H9 (cell line): ENCODE measurements around the gene TXNDC5. TPM values are rescaled to one million over a fixed set of nuclear protein-coding genes. Genes with fewer than 3 reads are reported as not detected.

Experiments used
- DNase-seq: peaks from one replicate; pipeline ENCODE4 v3.0.0-alpha.2; 2017
- H2AFZ ChIP-seq: one replicate; pipeline ENCODE4 v1.6.1; 2013; ENCODE audit warnings: mild to moderate bottlenecking, low read length, control low read depth, moderate library complexity
- H2AK5ac ChIP-seq: 2 replicates; pipeline ENCODE4 v1.6.1; 2013; ENCODE audit warnings: low read length, control low read depth, mixed read lengths; ENCODE audit not compliant: insufficient read length
- H2BK120ac ChIP-seq: one replicate; pipeline ENCODE4 v1.6.1; 2013; ENCODE audit warnings: low read depth, mild to moderate bottlenecking, low read length, control low read depth, inconsistent platforms; ENCODE audit not compliant: poor library complexity, severe bottlenecking
- H2BK12ac ChIP-seq: 2 replicates; pipeline ENCODE4 v1.6.1; 2013; ENCODE audit warnings: low read length, control low read depth, mixed read lengths, low read depth; ENCODE audit not compliant: insufficient read length
- H2BK15ac ChIP-seq: 2 replicates; pipeline ENCODE4 v1.6.1; 2013; ENCODE audit warnings: low read depth, low read length, control low read depth
- H2BK20ac ChIP-seq: one replicate; pipeline ENCODE4 v1.6.1; 2013; ENCODE audit warnings: low read depth, mild to moderate bottlenecking, low read length, control low read depth, inconsistent platforms; ENCODE audit not compliant: poor library complexity, severe bottlenecking
- H2BK5ac ChIP-seq: 2 replicates; pipeline ENCODE4 v1.6.1; 2013; ENCODE audit warnings: low read length, control low read depth, mixed read lengths; ENCODE audit not compliant: insufficient read length
- H3K14ac ChIP-seq: 2 replicates; pipeline ENCODE4 v1.6.1; 2013; ENCODE audit warnings: low read length, control low read depth; ENCODE audit not compliant: insufficient read depth
- H3K18ac ChIP-seq: 2 replicates; pipeline ENCODE4 v1.6.1; 2013; ENCODE audit warnings: low read depth, mild to moderate bottlenecking, mixed read lengths, low read length, control low read depth; ENCODE audit not compliant: insufficient read length
- H3K23ac ChIP-seq: 2 replicates; pipeline ENCODE4 v1.6.1; 2013; ENCODE audit warnings: low read length, control low read depth, mixed read lengths, low read depth; ENCODE audit not compliant: insufficient read length
- H3K23me2 ChIP-seq: 2 replicates; pipeline ENCODE4 v1.6.1; 2013; ENCODE audit warnings: low read depth, mild to moderate bottlenecking, mixed read lengths, low read length, control low read depth; ENCODE audit not compliant: insufficient read length, poor library complexity, severe bottlenecking
- H3K27ac ChIP-seq: 2 replicates; pipeline ENCODE4 v1.5.1; 2013; ENCODE audit warnings: low read length, control low read depth, mixed read lengths, low read depth; ENCODE audit not compliant: insufficient read length
- H3K27me3 ChIP-seq: 2 replicates; pipeline ENCODE4 v1.6.1; 2013; ENCODE audit warnings: low read length, control low read depth, inconsistent platforms; ENCODE audit not compliant: insufficient read depth
- H3K4ac ChIP-seq: 2 replicates; pipeline ENCODE4 v1.6.1; 2013; ENCODE audit warnings: low read depth, mild to moderate bottlenecking, control low read depth, inconsistent platforms, low read length, moderate library complexity
- H3K4me1 ChIP-seq: 2 replicates; pipeline ENCODE4 v1.6.1; 2013; ENCODE audit warnings: low read length, control low read depth, inconsistent platforms; ENCODE audit not compliant: insufficient read depth
- H3K4me2 ChIP-seq: 2 replicates; pipeline ENCODE4 v1.6.1; 2013; ENCODE audit warnings: low read length, control low read depth, mixed read lengths; ENCODE audit not compliant: insufficient read length, insufficient read depth
- H3K56ac ChIP-seq: 2 replicates; pipeline ENCODE4 v1.6.1; 2013; ENCODE audit warnings: low read depth, mild to moderate bottlenecking, mixed read lengths, low read length, control low read depth; ENCODE audit not compliant: insufficient read length
- H3K79me1 ChIP-seq: 2 replicates; pipeline ENCODE4 v1.6.1; 2013; ENCODE audit warnings: low read depth, mild to moderate bottlenecking, moderate library complexity, low read length, control low read depth, inconsistent platforms; ENCODE audit not compliant: insufficient read depth, poor library complexity, severe bottlenecking
- H3K79me2 ChIP-seq: 2 replicates; pipeline ENCODE4 v1.6.1; 2013; ENCODE audit warnings: low read length, control low read depth, inconsistent platforms; ENCODE audit not compliant: insufficient read depth
- H3K9ac ChIP-seq: 2 replicates; pipeline ENCODE4 v1.6.1; 2013; ENCODE audit warnings: low read length, control low read depth, mixed read lengths; ENCODE audit not compliant: insufficient read length; ENCODE audit errors: extremely low read depth
- H3K9me3 ChIP-seq: one replicate; pipeline ENCODE4 v1.6.1; 2013; ENCODE audit warnings: low read depth, low read length, inconsistent platforms; ENCODE audit not compliant: control insufficient read depth
- H3T11ph ChIP-seq: one replicate; pipeline ENCODE4 v1.6.1; 2013; ENCODE audit warnings: mild to moderate bottlenecking, low read length, control low read depth, inconsistent platforms
- H4K20me1 ChIP-seq: one replicate; pipeline ENCODE4 v1.6.1; 2013; ENCODE audit not compliant: control insufficient read depth, insufficient read length, insufficient read depth
- H4K5ac ChIP-seq: 2 replicates; pipeline ENCODE4 v1.6.1; 2013; ENCODE audit warnings: low read depth, mild to moderate bottlenecking, mixed read lengths, low read length, control low read depth; ENCODE audit not compliant: insufficient read length
- H4K8ac ChIP-seq: replicated peaks from 2 replicates; pipeline ENCODE4 v1.6.1; 2013; ENCODE audit warnings: low read length, control low read depth, mixed read lengths, low read depth; ENCODE audit not compliant: insufficient read length
- H4K91ac ChIP-seq: 2 replicates; pipeline ENCODE4 v1.6.1; 2013; ENCODE audit warnings: low read depth, mild to moderate bottlenecking, moderate library complexity, mixed read lengths, low read length, control low read depth; ENCODE audit not compliant: insufficient read length
- H3K27ac Mint-ChIP-seq, 3 experiments: 2 replicates in 2 of 3; 3 replicates in 1 of 3; pipeline ENCODE4 v1.8.0; 2020 to 2021; ENCODE audit warnings: mixed read lengths in 3 of 3, mild to moderate bottlenecking in 1 of 3, moderate library complexity in 1 of 3
- H3K27me3 Mint-ChIP-seq: 2 replicates; pipeline ENCODE4 v1.8.0; 2021; ENCODE audit warnings: low read depth, mild to moderate bottlenecking, moderate library complexity, mixed read lengths
- H3K36me3 Mint-ChIP-seq, 3 experiments: 2 replicates in 2 of 3; 3 replicates in 1 of 3; pipeline ENCODE4 v1.8.0; 2020 to 2021; ENCODE audit warnings: low read depth in 3 of 3, mixed read lengths in 3 of 3; ENCODE audit not compliant: insufficient read depth in 1 of 3
- H3K4me1 Mint-ChIP-seq, 2 experiments: 2 replicates each; pipeline ENCODE4 v1.8.0; 2020; ENCODE audit warnings: mixed read lengths in 2 of 2
- H3K4me3 Mint-ChIP-seq, 2 experiments: 2 replicates in 1 of 2; 3 replicates in 1 of 2; pipeline ENCODE4 v1.8.0; 2020 to 2021; ENCODE audit warnings: mild to moderate bottlenecking in 2 of 2, mixed read lengths in 2 of 2, moderate library complexity in 1 of 2
- H3K9me3 Mint-ChIP-seq, 2 experiments: 2 replicates in 1 of 2; 3 replicates in 1 of 2; pipeline ENCODE4 v1.8.0; 2020; ENCODE audit warnings: mild to moderate bottlenecking in 2 of 2, mixed read lengths in 2 of 2, moderate library complexity in 1 of 2
- WGBS: extraction: QIAGEN DNeasy Blood & Tissue Kit; methylation state at CpG from one replicate; pipeline ENCODE4 v1.1.7; 2013; ENCODE audit warnings: missing lambda C conversion rate, low lambda C conversion rate, mixed read lengths; ENCODE audit not compliant: insufficient read length; ENCODE audit errors: extremely low coverage; 5-methylcytosine and 5-hydroxymethylcytosine counted together
- total RNA-seq: library from RNA; stranded (reverse); gene quantifications from 2 replicates; pipeline ENCODE4 v1.2.1, GENCODE V29; 2021
- TF ChIP-seq, protein P1 (sequence below): fragments of 200-600 bp; sonication (generic); conservative IDR thresholded peaks from 3 replicates; pipeline ENCODE4 v1.8.0; 2021; ENCODE audit warnings: antibody characterized with exemption, mild to moderate bottlenecking

Gene TXNDC5
- total RNA-seq, 1 experiment from 2014 or later = 130 TPM

DNA sequence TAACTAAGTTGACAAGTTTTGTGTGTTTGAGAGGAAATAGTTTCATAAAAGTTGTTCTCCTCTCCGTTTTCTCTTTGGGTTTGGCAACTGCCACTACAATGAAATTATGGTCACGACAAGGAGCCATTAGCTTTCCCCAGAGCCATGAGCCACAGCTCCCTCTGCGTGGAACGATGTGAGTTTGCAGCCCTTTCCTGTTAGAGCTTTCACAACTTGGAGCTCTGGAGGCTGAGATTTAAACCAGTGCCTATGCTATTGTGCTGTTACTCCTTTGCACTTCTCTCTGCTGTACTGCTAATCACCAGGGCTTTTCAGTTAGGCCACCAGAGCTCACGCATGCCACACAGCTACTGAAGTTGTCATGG, 29.3 kb upstream of the TXNDC5 start:
- Mint-ChIP-seq H3K4me3 (no peak overlapping the region), H3K36me3 (no peaks in the 10 kb centered on the region), H3K27me3 (no peaks in the 10 kb centered on the region; the same call in 1 of the 2 replicates), H3K9me3 (no peaks in the 10 kb centered on the region; a peak in 1 of 5 replicates), H3K27ac (no peak overlapping the region), H3K4me1 (no peaks in the 10 kb centered on the region)
- H4K5ac ChIP-seq = no peak overlapping the region
- H4K91ac ChIP-seq = no peak overlapping the region
- TF ChIP-seq, protein P1, sequence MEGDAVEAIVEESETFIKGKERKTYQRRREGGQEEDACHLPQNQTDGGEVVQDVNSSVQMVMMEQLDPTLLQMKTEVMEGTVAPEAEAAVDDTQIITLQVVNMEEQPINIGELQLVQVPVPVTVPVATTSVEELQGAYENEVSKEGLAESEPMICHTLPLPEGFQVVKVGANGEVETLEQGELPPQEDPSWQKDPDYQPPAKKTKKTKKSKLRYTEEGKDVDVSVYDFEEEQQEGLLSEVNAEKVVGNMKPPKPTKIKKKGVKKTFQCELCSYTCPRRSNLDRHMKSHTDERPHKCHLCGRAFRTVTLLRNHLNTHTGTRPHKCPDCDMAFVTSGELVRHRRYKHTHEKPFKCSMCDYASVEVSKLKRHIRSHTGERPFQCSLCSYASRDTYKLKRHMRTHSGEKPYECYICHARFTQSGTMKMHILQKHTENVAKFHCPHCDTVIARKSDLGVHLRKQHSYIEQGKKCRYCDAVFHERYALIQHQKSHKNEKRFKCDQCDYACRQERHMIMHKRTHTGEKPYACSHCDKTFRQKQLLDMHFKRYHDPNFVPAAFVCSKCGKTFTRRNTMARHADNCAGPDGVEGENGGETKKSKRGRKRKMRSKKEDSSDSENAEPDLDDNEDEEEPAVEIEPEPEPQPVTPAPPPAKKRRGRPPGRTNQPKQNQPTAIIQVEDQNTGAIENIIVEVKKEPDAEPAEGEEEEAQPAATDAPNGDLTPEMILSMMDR = no peak
- no peaks in the 10 kb centered on the region for H3K27me3 ChIP-seq
- H3K9ac ChIP-seq = no peak overlapping the region
- no CpG with 5 or more reads among the region's 5 CpGs for WGBS
- H3K4me1 ChIP-seq = no peaks in the 10 kb centered on the region
- no peak overlapping the region for H2BK12ac ChIP-seq
- no peak overlapping the region for H3K23ac ChIP-seq
- H2BK20ac ChIP-seq = no peak overlapping the region
- H2AFZ ChIP-seq = no peak overlapping the region
- no peak overlapping the region for H3K27ac ChIP-seq
- H3T11ph ChIP-seq = no peak overlapping the region
- H2BK120ac ChIP-seq = no peak overlapping the region
- H4K8ac ChIP-seq = no peak overlapping the region
- H4K20me1 ChIP-seq = no peaks in the 10 kb centered on the region
- no peaks in the 10 kb centered on the region for H3K79me1 ChIP-seq
- H3K14ac ChIP-seq = no peak overlapping the region
- no peak overlapping the region for H3K18ac ChIP-seq
- H3K56ac ChIP-seq = no peak overlapping the region
- no peak overlapping the region for H3K4me2 ChIP-seq
- no peaks in the 10 kb centered on the region for H3K9me3 ChIP-seq
- no peaks in the 10 kb centered on the region for H3K23me2 ChIP-seq
- H2AK5ac ChIP-seq = no peak overlapping the region
- no peaks in the 10 kb centered on the region for H3K79me2 ChIP-seq
- no peak overlapping the region for H2BK15ac ChIP-seq
- no peak overlapping the region for H3K4ac ChIP-seq
- H2BK5ac ChIP-seq = no peak overlapping the region
- no peak for DNase-seq
